Ovary (tissue), 9 donors: ENCODE results near the gene PLXNA2. TPM values are rescaled to one million over a fixed set of nuclear protein-coding genes. Genes with fewer than 3 reads are reported as not detected.

ENCODE experiments used
- DNase-seq, 5 donors: peaks; one replicate each; pipeline ENCODE4 v3.0.0-alpha.2; 2019 to 2020
- H3K27ac ChIP-seq, 2 donors: fragments of 200-600 bp; one replicate each; pipeline versions ENCODE4 v1.5.1 to v1.8.0; 2019 to 2022
- H3K27me3 ChIP-seq: fragments of 200-600 bp; one replicate; pipeline ENCODE4 v1.8.0; 2022
- H3K36me3 ChIP-seq: fragments of 200-600 bp; sonication (generic); one replicate; pipeline ENCODE4 v1.5.1; 2019
- H3K4me1 ChIP-seq: one replicate; pipeline ENCODE4 v1.8.1; 2013; ENCODE audit warnings: mild to moderate bottlenecking, moderate library complexity; ENCODE audit not compliant: insufficient read depth
- H3K4me3 ChIP-seq: fragments of 200-600 bp; sonication (generic); one replicate; pipeline ENCODE4 v1.5.1; 2017
- H3K9me3 ChIP-seq, 2 donors: fragments of 200-600 bp in 1 of 2; sonication (generic) in 1 of 2; one replicate each; pipeline versions ENCODE4 v1.5.1 to v1.8.1; 2013 to 2019; ENCODE audit warnings: mild to moderate bottlenecking in 1 of 2, moderate library complexity in 1 of 2
- EP300 ChIP-seq: sonication (generic); formaldehyde crosslinking; IDR thresholded peaks from one replicate; pipeline ENCODE4 v1.6.1; 2017; ENCODE audit warnings: antibody characterized with exemption
- POLR2A ChIP-seq: fragments of 450-650 bp; IDR thresholded peaks from one replicate; pipeline ENCODE4 v1.6.1; 2017; ENCODE audit warnings: antibody characterized with exemption, mild to moderate bottlenecking, moderate library complexity
- WGBS, 3 donors: extraction: QIAGEN DNeasy Blood & Tissue Kit in 1 of 3; methylation state at CpG; one replicate each; pipeline versions ENCODE4 v1.1.5 to v1.1.7; 2013 to 2017; 5-methylcytosine and 5-hydroxymethylcytosine counted together
- intact Hi-C, 4 donors: fragments of 100-400 bp; cut with DNase I; formaldehyde crosslinking; loops; one replicate each; pipeline versions ENCODE4 v1.11.0 to v1.15.1; 2022 to 2023
- polyA plus RNA-seq, 2 donors: library from polyadenylated mRNA; stranded (reverse); fragments of 200-250 nt in 1 of 2; fragments of 350-450 nt in 1 of 2; fragmentation: Illumina TruSeq in 1 of 2; extraction: RNeasy Lipid Tissue Mini Kit (QIAGEN cat#74804) in 1 of 2; gene quantifications; one replicate each; pipeline ENCODE4 v1.2.3, GENCODE V29; 2013 to 2014
- total RNA-seq, 7 donors: library from RNA; depleted of rRNA in 2 of 7; stranded (reverse); fragments of >200 nt in 2 of 7; fragmentation: NEBNext Ultra II Directional in 3 of 7; extraction: Animal tissue kit (Norgen Biotek cat#: 25700) in 3 of 7; gene quantifications; one replicate each; pipeline versions ENCODE4 v1.1.0 to v1.2.4, GENCODE V29; 2016 to 2023
- TF ChIP-seq, protein P1 (sequence below), 3 donors: fragments of 450-650 bp in 2 of 3; fragments of 200-600 bp in 1 of 3; IDR thresholded peaks; one replicate each; pipeline versions ENCODE4 v1.5.1 to v1.8.0; 2016 to 2022; ENCODE audit warnings: antibody characterized with exemption in 3 of 3, mild to moderate bottlenecking in 1 of 3
- donor health status: DM: no; HTN: no; CAD: no; lungs with moderate emphysema.
- donor health status: DM: no; HTN: no; CAD: no.
- donor health status: Bipolar disorder and iron deficiency.
- donor health status: DM: yes; HTN: yes; CAD: no.
- donor health status: DM: no; HTN: no; CAD: no.
- donor health status: DM: yes; HTN: yes; CAD: no.

PLXNA2 gene
- total and polyA plus RNA-seq, 9 donors, result 10.7 to 71.5 (median 44.0) TPM

DNA sequence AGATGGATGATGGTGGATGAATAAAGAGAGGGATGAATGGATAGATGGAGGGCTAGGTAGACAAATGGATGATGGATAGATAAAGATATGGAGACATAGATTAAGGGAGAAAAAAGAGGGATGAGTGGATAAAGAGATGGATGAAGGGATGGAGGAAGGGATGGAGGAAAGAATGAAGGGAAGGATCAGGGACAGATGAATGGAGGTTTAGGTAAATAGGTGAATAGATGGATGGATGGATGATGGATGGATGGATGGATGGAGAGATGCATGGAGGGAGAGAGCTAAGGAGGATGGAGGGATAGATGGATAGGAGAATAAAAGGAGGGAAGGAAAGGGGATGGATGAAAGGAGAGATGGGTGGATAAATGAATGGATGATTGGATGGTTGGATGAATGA, 28.8 kb downstream of the PLXNA2 start:
- DNase-seq, result no peak
- Histone ChIP-seq H3K9me3 (no peaks in the 10 kb centered on the region), H3K27ac (no peak overlapping the region), H3K4me1 (peaks cover 27% of the 10 kb centered on the region), H3K36me3 (no peaks in the 10 kb centered on the region), H3K27me3 (no peaks in the 10 kb centered on the region), H3K4me3 (no peak overlapping the region)
- TF ChIP-seq POLR2A, result no peak
- no peak for TF ChIP-seq EP300
- TF ChIP-seq, protein P1, sequence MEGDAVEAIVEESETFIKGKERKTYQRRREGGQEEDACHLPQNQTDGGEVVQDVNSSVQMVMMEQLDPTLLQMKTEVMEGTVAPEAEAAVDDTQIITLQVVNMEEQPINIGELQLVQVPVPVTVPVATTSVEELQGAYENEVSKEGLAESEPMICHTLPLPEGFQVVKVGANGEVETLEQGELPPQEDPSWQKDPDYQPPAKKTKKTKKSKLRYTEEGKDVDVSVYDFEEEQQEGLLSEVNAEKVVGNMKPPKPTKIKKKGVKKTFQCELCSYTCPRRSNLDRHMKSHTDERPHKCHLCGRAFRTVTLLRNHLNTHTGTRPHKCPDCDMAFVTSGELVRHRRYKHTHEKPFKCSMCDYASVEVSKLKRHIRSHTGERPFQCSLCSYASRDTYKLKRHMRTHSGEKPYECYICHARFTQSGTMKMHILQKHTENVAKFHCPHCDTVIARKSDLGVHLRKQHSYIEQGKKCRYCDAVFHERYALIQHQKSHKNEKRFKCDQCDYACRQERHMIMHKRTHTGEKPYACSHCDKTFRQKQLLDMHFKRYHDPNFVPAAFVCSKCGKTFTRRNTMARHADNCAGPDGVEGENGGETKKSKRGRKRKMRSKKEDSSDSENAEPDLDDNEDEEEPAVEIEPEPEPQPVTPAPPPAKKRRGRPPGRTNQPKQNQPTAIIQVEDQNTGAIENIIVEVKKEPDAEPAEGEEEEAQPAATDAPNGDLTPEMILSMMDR (IDR thresholded peaks at IDR 0.05), result no peak
- intact Hi-C loops, result loop anchor here in 2 of 4 donors (5.0 kb wide), 1 partner anchor 33 kb away; no protein-coding TSS in a partner anchor

DNA sequence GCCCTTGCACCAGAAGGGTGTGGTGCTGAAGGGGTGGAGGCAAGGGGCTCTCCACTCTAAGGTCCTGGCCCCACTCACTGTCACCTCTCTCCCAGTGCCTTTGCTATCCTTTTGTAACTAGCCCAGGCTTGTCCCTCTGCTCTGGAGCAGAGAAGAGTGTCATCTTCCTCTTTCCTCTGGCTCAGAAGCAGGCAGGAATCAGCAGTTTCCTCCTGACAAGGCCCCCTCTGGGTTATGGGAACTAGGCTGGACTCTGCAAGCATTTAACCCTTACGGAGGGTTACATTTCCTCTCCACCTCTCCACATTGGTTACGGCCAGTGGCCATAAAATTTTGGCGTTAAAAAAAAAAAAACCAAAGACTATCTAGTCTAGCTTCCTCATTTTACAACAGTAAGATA, 30.4 kb downstream of the PLXNA2 start:
- intact Hi-C loops, result no loop called here
- Histone ChIP-seq H3K4me3 (no peak overlapping the region), H3K4me1 (peaks cover 15% of the 10 kb centered on the region), H3K9me3 (no peaks in the 10 kb centered on the region), H3K36me3 (no peaks in the 10 kb centered on the region), H3K27me3 (no peaks in the 10 kb centered on the region), H3K27ac (no peak overlapping the region)
- no peak for DNase-seq
- WGBS, 3 donors, result 70 to 82% (median 79%) methylated on average over 3 of the region's 3 CpGs
- TF ChIP-seq POLR2A, result no peak
- TF ChIP-seq, protein P1 (IDR thresholded peaks at IDR 0.05), result no peak
- TF ChIP-seq EP300, result no peak

DNA sequence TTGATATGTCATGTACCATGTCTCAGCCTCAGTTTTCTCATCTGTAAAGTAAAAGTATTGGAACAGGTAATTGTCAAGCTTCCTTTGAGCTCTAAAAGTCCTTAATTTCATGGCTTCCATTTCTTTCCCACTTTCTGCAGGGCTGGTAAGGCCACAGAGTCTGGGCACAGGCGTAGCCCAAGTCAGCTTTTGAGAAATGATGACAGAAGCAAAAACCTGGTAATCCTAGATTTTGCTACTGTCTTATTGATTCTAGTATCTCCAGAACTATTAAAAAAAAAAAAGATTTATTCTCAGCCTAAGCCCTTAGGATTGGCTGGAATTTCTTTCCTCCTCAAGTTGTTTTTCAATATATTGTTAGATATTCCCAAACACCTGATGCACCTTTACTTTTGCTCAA, 31.3 kb downstream of the PLXNA2 start:
- no peaks in the 10 kb centered on the region for H3K9me3 ChIP-seq
- 100% methylated on average over 1 of the region's 1 CpG for WGBS, 3 donors
- H3K27me3 ChIP-seq, result no peaks in the 10 kb centered on the region
- no peak overlapping the region for H3K27ac ChIP-seq
- TF ChIP-seq EP300, result no peak
- no peak for TF ChIP-seq POLR2A
- TF ChIP-seq, protein P1 (IDR thresholded peaks at IDR 0.05), result no peak
- no peaks in the 10 kb centered on the region for H3K36me3 ChIP-seq
- DNase-seq, result no peak
- intact Hi-C loops, result no loop called here
- H3K4me3 ChIP-seq, result no peak overlapping the region
- peaks cover 9% of the 10 kb centered on the region for H3K4me1 ChIP-seq

DNA sequence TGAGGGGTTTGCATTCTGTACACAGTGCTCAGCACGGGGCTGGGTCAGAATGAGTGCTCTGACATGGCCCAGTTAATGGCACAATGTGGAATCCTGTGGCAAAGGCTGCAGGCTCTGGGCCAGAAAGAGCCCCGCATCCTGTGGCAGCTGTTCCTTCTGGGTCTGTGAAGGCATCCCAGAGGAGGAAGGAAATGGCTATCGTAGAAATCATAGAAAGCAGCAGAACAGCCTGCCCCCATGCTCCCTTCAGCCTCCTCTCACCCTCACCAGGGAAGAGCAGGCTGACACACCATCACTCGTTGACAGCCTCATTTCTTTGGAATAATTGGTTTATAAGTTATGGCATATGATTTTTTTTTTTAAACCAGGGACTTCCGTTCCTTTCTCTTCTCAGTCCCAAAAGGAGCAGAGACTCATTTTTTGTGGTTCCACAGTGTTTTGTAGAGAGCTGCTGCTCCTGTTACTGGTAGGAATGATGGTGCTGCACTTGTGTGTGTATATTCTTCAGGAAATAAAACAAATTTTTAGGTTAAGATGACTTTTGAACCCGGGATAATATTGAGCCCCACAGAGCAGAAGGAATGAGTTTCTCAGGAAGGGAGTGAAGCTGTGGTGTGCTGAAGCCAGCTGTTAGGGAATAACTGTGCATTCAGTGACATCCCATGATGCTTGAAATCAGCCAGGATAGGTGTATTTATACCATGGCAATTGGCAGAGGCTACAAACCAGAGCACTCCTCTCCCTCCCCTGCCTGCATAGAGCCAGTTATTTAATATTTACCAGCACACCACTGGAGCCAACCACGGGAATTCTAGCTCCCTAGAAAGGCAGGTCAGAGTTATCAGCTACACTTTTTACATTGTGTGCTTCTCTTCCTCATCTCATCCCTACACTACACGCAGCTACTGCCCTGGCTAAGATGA, 32.0 kb downstream of the PLXNA2 start:
- no peaks in the 10 kb centered on the region for H3K36me3 ChIP-seq

More for the DNA sequence above, 32.0 kb downstream of the PLXNA2 start:
- peaks cover 5% of the 10 kb centered on the region for H3K4me1 ChIP-seq
- no peak overlapping the region for H3K4me3 ChIP-seq
- no peak overlapping the region for H3K27ac ChIP-seq
- intact Hi-C loops, result no loop called here
- WGBS, 3 donors, result 55 to 60% (median 60%) methylated on average over 8 of the region's 8 CpGs
- TF ChIP-seq EP300, result no peak
- TF ChIP-seq POLR2A, result no peak
- TF ChIP-seq, protein P1 (IDR thresholded peaks at IDR 0.05), result no peak
- no peaks in the 10 kb centered on the region for H3K27me3 ChIP-seq
- DNase-seq, result no peak
- H3K9me3 ChIP-seq, result no peaks in the 10 kb centered on the region
